PC-9 (cell line): ENCODE results near the gene RGS18.

Experiments used
- CTCF ChIP-seq: fragments of 200-600 bp; sonication (generic); conservative IDR thresholded peaks from 2 replicates; pipeline ENCODE4 v1.6.1; 2017; ENCODE audit warnings: mixed run types, antibody characterized with exemption, mild to moderate bottlenecking, moderate library complexity
- EZH2 ChIP-seq: fragments of 200-600 bp; sonication (generic); IDR thresholded peaks from 2 replicates; pipeline ENCODE4 v1.8.0; 2017; ENCODE audit warnings: antibody characterized with exemption, low read depth

- TF ChIP-seq CTCF, result no peak
- no peak for TF ChIP-seq EZH2
These were observed 67.0 kb downstream of the RGS18 start for GRCh38 chr1:192225266-192225665.
